ENCODE measurements around the gene POU2F3. TPM values are rescaled to one million over a fixed set of nuclear protein-coding genes. Genes with fewer than 3 reads are reported as not detected.
A peak's percentile ranks its signal among the peaks of the same experiment; 100 is the strongest.

Gene POU2F3
- total RNA-seq, 4 donors from 2014 or later = 1.1 to 2.9 (median 1.5) TPM; not detected in 1

DNA sequence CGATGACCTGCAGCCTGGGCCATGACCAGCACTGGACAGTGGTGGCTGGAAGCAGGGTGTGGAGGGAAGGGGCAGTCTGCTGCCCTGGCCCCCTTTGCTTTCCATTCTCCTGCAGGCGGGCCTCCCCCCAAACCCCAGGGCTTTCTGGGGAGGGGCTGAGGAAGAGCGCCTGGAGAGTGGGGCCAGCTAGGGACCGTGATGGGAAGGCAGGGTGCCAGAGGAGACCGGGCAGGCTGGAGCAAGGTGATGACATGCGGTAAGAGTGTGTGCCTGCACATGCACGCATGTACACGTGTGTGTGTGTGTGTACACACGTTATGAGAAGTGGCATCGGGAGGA is 21.3 kb upstream of the POU2F3 start:
- intact Hi-C loops (cut with DNase I) = no loop called here
- H3K4me1 ChIP-seq = peaks cover 25 to 100% (median 57%) of the 10 kb centered on the region in 3 donors
- 26 to 29% methylated on average over 8 to 10 of the region's 10 CpGs for WGBS, 2 donors

DNA sequence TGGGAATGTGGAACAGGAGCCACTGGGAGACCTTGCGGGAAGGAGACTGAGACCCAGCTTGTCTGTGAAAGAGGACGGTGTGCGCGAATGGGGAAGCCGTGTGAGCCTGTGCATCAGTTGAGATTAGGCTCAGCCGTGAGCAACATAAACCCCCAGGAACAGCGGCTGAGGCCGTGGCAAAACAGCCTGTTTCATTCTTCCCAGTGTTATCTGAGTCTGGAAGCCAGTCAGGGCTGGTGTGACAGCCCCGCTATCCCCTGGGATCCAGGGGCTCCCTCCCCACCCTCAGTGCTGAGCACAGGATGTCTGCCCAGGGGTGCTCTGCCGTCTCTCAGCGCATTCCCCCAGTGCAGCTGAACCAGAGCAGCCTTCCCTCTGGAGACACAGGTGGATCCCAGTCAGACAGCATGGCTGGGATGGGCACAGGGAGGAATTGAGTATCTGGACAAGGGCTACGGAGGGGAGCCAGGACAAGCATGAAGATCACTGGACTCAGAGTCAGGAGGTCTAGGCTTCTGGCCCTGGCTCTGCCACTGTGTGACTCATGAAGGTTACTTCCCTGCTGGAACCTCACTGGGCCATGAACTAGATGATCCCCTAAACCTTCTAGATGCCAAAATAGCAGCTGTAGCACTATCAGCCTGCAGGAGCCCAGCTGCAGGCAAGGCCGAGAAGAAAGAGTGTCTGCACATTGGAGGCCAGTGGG is 20.6 kb upstream of the POU2F3 start:
- no peaks in the 10 kb centered on the region for H3K9me3 ChIP-seq
- DNase-seq = no peak
- peak overlapping the region in 3 of 4 donors; percentile 44 to 84 (median 67) for H3K27ac ChIP-seq
- peaks cover 27 to 100% (median 62%) of the 10 kb centered on the region in 3 donors for H3K4me1 ChIP-seq
- intact Hi-C loops (cut with DNase I) = no loop called here
- H3K36me3 ChIP-seq = peaks cover 0 to 11% (median 0%) of the 10 kb centered on the region in 3 donors
- no peaks in the 10 kb centered on the region for H3K27me3 ChIP-seq
- H3K4me3 ChIP-seq = peak overlapping the region in 1 of 4 donors; percentile 6
- 75 to 78% methylated on average over 9 to 10 of the region's 13 CpGs for WGBS, 2 donors
- TF ChIP-seq POLR2A (IDR thresholded peaks at IDR 0.05) (no peak), CTCF (IDR thresholded peaks at IDR 0.05) (no peak)

More for the DNA sequence above, 21.3 kb upstream of the POU2F3 start:
- TF ChIP-seq CTCF (IDR thresholded peaks at IDR 0.05) (no peak), POLR2A (IDR thresholded peaks at IDR 0.05) (no peak)
- no peak for DNase-seq
- Histone ChIP-seq H3K27ac (peak overlapping the region; percentile 44 to 84 (median 56)), H3K36me3 (peaks cover 0 to 11% (median 0%) of the 10 kb centered on the region in 3 donors), H3K9me3 (no peaks in the 10 kb centered on the region), H3K4me3 (no peak overlapping the region), H3K27me3 (no peaks in the 10 kb centered on the region)

- H3K9me3 ChIP-seq = no peaks in the 10 kb centered on the region
- DNase-seq = no peak
- H3K36me3 ChIP-seq = peaks cover 0 to 3% (median 0%) of the 10 kb centered on the region in 3 donors
- 71 to 74% methylated on average over 6 to 8 of the region's 9 CpGs for WGBS, 2 donors
- no peaks in the 10 kb centered on the region for H3K27me3 ChIP-seq
- peaks cover 33 to 100% (median 65%) of the 10 kb centered on the region in 3 donors for H3K4me1 ChIP-seq
- peak overlapping the region in 3 of 4 donors; percentile 44 to 67 (median 58) for H3K27ac ChIP-seq
- no peak for TF ChIP-seq POLR2A (IDR thresholded peaks at IDR 0.05)
- intact Hi-C loops (cut with DNase I) = no loop called here
- no peak overlapping the region for H3K4me3 ChIP-seq
Measured at GRCh38 chr11:120219938-120220746, 19.8 kb upstream of the POU2F3 start.

GRCh38 chr11:120220747-120221037 is 19.2 kb upstream of the POU2F3 start:
- H3K9me3 ChIP-seq = no peaks in the 10 kb centered on the region

More at GRCh38 chr11:120220747-120221037, 19.2 kb upstream of the POU2F3 start:
- DNase-seq = no peak
- Histone ChIP-seq H3K4me3 (no peak overlapping the region), H3K27me3 (no peaks in the 10 kb centered on the region), H3K4me1 (peaks cover 38 to 100% (median 59%) of the 10 kb centered on the region in 3 donors), H3K36me3 (no peaks in the 10 kb centered on the region), H3K27ac (peak overlapping the region in 2 of 4 donors; percentile 58 to 67)
- intact Hi-C loops (cut with DNase I) = no loop called here
- 100% methylated on average over 4 of the region's 4 CpGs; no CpG with 5 or more reads in 1 of the 2 donors for WGBS, 2 donors
- TF ChIP-seq CTCF (IDR thresholded peaks at IDR 0.05) (no peak), POLR2A (IDR thresholded peaks at IDR 0.05) (no peak)

Measured in esophagus squamous epithelium (tissue), 5 donors.